Adipose tissue (tissue), 3 donors: ENCODE measurements around the gene HIBCH. TPM values are rescaled to one million over a fixed set of nuclear protein-coding genes. Genes with fewer than 3 reads are reported as not detected.
"Not testable (repeated sequence)": the region's sequence is repeated elsewhere in the genome, so short reads cannot be mapped to it uniquely, and the experiment has no call there.

Source experiments
- H3K27ac ChIP-seq: one replicate; pipeline ENCODE4 v1.5.1; 2013; ENCODE audit warnings: low read depth, low read length
- WGBS, 3 donors: extraction: QIAGEN DNeasy Blood & Tissue Kit; methylation state at CpG; one replicate each; pipeline ENCODE4 v1.1.7; 2013; 5-methylcytosine and 5-hydroxymethylcytosine counted together
- polyA plus RNA-seq, 3 donors: library from polyadenylated mRNA; stranded (reverse); fragments of 200-250 nt; gene quantifications; one replicate each; pipeline ENCODE4 v1.2.3, GENCODE V29; 2013
- donor health status: healthy with polysubstance abuse.
- donor health status: Bipolar disorder and iron deficiency.
- donor health status: healthy.

HIBCH gene
- polyA plus RNA-seq, 3 donors, result 14.9 to 29.0 (median 19.0) TPM

GRCh38 chr2:190181123-190181669, 138.4 kb downstream of the HIBCH start:
- WGBS, 3 donors, result 16 to 18% (median 17%) methylated on average over 11 of the region's 11 CpGs
- no peak overlapping the region for H3K27ac ChIP-seq

GRCh38 chr2:190180313-190181122, 139.1 kb downstream of the HIBCH start:
- WGBS, 3 donors, result 1 to 2% (median 1%) methylated on average over 75 to 82 of the region's 82 CpGs
- no peak overlapping the region for H3K27ac ChIP-seq

- 30 to 40% (median 37%) methylated on average over 13 of the region's 13 CpGs for WGBS, 3 donors
- H3K27ac ChIP-seq, result no peak overlapping the region
Measured at GRCh38 chr2:190179754-190180312, 139.8 kb downstream of the HIBCH start.

GRCh38 chr2:190178066-190178722, 141.4 kb downstream of the HIBCH start:
- 97 to 98% (median 97%) methylated on average over 11 of the region's 11 CpGs for WGBS, 3 donors
- no peak overlapping the region for H3K27ac ChIP-seq

DNA sequence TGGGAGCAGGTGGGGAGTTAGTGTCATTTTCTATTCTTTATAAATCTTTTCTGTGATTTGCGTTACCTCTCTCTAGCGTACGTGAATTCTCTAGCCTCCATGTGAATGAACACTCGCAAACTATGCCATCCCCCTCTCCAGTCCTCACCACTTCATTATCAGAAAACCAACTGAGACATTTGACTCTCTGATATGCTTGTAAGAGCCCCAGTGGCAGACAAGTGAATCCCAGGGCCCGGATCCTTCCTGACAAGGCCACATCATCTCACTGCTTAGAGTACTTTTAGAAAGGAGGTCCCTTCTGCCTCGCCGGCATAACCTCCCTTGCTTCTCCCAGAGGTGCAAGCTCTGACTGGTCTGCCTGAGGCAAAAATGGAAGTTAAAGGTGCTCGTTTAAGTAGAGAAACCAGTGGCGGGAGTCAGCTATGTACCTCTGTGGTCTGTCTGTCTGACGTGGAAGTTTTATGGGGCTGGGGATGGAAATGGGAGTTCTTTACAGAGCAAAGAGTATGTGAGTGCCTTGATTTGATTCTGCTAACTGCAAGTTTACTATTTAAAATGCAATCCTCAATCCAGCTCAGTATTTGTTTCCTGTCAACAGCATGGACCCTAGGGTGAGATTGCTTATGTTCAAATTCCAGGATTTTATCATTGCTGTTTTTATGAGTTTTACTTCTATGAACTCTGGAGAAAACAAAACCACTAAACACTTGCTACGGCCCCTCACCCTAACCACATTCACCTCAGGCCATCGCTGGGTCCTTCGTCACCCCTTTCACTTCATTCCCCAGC, 142.2 kb downstream of the HIBCH start:
- H3K27ac ChIP-seq, result no peak overlapping the region
- 86 to 91% (median 90%) methylated on average over 13 of the region's 13 CpGs for WGBS, 3 donors

DNA sequence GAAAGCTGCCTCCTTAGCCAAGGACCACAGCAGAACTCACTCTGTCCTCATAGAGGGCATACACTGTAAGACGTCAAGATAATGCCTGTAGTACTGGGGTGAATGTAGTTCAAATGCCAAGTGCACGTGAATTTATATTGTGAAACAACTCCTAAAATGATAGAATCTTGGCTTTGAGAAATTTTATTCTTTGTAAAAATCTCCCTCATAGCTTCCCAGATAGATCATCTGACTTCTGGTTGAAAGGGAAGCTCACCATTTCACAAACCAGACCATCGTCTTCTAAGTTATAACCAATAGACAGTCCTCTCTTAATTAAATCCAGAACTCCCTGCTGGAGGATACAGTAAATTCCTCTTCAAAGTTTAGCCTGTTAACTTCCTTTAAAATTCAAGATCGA, 146.2 kb downstream of the HIBCH start:
- no peak overlapping the region for H3K27ac ChIP-seq
- WGBS, 3 donors, result 62 to 74% (median 67%) methylated on average over 4 of the region's 4 CpGs

- 65 to 91% (median 66%) methylated on average over 2 of the region's 2 CpGs for WGBS, 3 donors
Measured at GRCh38 chr2:190170673-190171072, 149.0 kb downstream of the HIBCH start.

GRCh38 chr2:190169221-190170072, 150.2 kb downstream of the HIBCH start:
- WGBS, 3 donors, result 60 to 64% (median 61%) methylated on average over 5 of the region's 5 CpGs
- H3K27ac ChIP-seq, result no peak overlapping the region

More at GRCh38 chr2:190170673-190171072, 149.0 kb downstream of the HIBCH start:
- H3K27ac ChIP-seq, result no peak overlapping the region

DNA sequence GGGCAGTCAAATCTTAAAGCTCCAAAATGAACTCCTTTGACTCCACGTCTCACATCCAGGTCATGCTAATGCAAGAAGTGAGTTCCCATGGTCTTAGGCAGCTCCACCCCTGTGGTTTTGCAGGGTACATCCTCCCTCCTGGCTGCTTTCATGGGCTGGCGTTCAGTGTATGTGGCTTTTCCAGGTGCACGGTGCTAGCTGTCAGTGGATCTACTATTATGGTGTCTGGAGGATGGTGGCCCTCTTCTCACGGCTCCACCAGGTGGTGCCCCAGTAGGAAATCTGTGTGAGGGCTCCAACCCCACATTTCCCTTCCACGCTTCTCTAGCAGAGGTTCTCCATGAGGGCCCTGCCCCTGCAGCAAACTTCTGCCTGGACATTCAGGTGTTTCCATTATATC, 151.9 kb downstream of the HIBCH start:
- WGBS, 3 donors, result 92 to 95% (median 93%) methylated on average over 5 of the region's 5 CpGs
- no peak overlapping the region for H3K27ac ChIP-seq

DNA sequence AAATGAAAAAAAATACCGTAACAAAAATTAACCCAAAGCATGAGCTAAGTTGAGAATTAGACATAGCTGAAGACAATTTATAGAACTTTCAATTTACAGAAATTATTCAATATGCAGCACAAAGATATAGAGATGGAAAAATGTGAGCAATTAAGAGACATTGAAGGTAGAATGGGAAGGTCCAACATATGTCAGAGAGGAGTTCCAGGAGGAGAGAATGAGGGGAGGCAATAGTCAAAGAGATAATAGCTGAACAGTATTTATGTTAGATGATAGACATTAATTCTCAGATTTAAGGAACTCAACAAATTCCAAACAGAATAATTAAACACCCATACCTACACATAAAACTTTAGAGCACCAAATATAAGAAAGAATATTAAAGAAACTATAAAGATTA, 154.1 kb downstream of the HIBCH start:
- H3K27ac ChIP-seq, result no peak overlapping the region
- WGBS, 3 donors, result 91 to 100% (median 91%) methylated on average over 1 of the region's 1 CpG

DNA sequence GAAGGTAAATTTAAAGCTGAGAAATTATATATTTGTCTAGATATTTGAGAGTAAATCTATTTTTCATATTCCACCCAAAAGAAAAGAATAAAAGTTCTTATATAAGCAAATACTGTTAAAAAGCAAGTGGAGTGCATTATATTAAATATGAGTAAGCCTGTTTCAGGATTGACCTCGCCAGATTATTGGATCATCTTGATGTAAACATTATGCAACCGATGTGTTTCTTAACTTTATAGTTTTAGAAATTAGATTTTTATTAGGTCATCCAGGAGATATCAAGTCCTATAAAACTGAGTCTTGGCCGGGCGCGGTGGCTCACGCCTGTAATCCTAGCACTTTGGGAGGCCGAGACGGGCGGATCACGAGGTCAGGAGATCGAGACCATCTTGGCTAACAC, 156.8 kb downstream of the HIBCH start:
- H3K27ac ChIP-seq, result no peak overlapping the region
- WGBS, 3 donors, result 95 to 98% (median 95%) methylated on average over 9 to 11 of the region's 11 CpGs

DNA sequence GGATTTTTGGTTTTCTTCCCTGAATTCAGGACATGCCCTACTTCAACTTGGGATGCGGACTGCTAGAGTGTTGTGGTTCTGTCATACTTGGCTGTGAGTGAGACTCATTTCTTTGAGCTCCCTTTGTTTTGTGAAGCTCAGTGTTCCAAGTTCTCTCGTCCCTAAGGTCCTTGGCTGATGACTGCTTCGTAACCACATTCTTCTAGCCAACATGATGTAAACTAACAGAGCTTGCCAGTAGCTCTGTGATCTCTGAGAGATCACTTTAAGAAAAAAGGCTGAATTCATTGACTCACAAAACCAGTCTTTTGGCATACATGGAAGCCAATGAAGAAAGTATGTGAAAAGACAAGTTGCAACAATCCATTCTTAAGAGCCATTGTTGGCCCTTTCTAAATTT, 160.2 kb downstream of the HIBCH start:
- no peak overlapping the region for H3K27ac ChIP-seq
- 53 to 65% (median 64%) methylated on average over 3 of the region's 3 CpGs for WGBS, 3 donors

- H3K27ac ChIP-seq, result no peak overlapping the region
- 83 to 92% (median 85%) methylated on average over 3 of the region's 3 CpGs for WGBS, 3 donors
Measured at GRCh38 chr2:190158798-190159434, 160.7 kb downstream of the HIBCH start.

DNA sequence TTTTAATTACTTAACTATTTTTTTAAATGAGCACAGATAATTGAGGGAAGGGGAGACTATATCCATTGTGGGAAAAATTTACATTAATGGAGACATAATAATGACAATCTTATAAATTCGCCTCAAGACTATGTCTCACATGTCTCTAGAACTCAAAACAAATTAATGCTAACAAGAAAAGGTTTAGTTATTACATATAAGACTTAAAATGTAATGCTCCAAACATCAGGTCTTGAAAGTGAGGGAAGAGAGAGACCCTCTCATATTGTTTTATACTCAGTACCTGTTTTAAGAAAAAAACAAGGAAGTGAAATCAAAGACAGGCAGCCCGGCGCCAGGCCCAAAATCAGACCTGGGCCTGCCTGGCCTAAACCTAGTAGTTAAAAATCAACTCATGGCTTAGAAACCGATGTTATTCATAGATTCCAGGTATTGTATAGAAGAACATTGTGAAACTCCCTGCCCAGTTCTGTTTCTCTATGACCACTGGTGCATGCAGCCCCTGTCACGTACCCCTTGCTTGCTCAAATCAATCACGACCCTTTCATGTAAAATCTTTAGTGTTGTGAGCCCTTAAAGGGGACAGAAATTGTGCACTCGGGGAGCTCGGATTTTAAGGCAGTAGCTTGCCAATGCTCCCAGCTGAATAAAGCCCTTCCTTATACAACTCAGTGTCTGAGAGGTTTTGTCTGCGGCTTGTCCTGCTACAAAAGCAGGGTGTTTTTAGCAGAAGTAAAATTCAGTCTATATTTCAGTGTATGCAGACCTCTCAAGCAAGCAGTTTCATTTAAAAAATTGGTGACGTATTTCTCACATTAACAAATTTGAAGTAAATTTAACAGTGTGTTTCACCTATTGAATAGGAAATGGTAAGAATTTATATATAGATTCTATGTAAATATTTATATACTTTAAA, 161.8 kb downstream of the HIBCH start:
- 76 to 89% (median 85%) methylated on average over 10 of the region's 10 CpGs for WGBS, 3 donors
- not testable (repeated sequence) for H3K27ac ChIP-seq

- 91 to 96% (median 93%) methylated on average over 4 of the region's 4 CpGs for WGBS, 3 donors
- H3K27ac ChIP-seq, result no peak overlapping the region
Measured at GRCh38 chr2:190156530-190157212, 163.0 kb downstream of the HIBCH start.
